ENCODE results near the gene CAMKMT.

The CAMKMT gene

GRCh38 chr2:44785433-44785832 is 423.7 kb downstream of the CAMKMT start:
- no peak overlapping the region for H3K4me3 ChIP-seq (ENCODE audit: low read depth, low read length)
- POLR2A ChIA-PET = no interaction called here
- TF ChIP-seq CTCF (IDR thresholded peaks at IDR 0.05; ENCODE audit: insufficient read depth, low read length, missing control alignments) = no peak
- DNase-seq (ENCODE audit: low read depth, low spot score) = no peak
- CTCF ChIA-PET = interaction anchor here (1.2 kb wide), 1 partner anchor 10 kb away, joined by 3 read pairs; no protein-coding TSS in a partner anchor

- POLR2A ChIA-PET = no interaction called here
- CTCF ChIA-PET = no interaction called here
- DNase-seq (ENCODE audit: low read depth, low spot score) = no peak
- TF ChIP-seq CTCF (IDR thresholded peaks at IDR 0.05; ENCODE audit: insufficient read depth, low read length, missing control alignments) = no peak
- H3K4me3 ChIP-seq (ENCODE audit: low read depth, low read length) = no peak overlapping the region
Observed at GRCh38 chr2:44786045-44786816, 424.5 kb downstream of the CAMKMT start.

- ChIA-PET POLR2A (no interaction called here), CTCF (no interaction called here)
- no peak overlapping the region for H3K4me3 ChIP-seq (ENCODE audit: low read depth, low read length)
- DNase-seq (ENCODE audit: low read depth, low spot score) = no peak
- no peak for TF ChIP-seq CTCF (IDR thresholded peaks at IDR 0.05; ENCODE audit: insufficient read depth, low read length, missing control alignments)
Observed at GRCh38 chr2:44786817-44787214, 425.1 kb downstream of the CAMKMT start.

- ChIA-PET CTCF (no interaction called here), POLR2A (no interaction called here)
- no peak for DNase-seq (ENCODE audit: low read depth, low spot score)
- no peak for TF ChIP-seq CTCF (IDR thresholded peaks at IDR 0.05; ENCODE audit: insufficient read depth, low read length, missing control alignments)
- H3K4me3 ChIP-seq (ENCODE audit: low read depth, low read length) = no peak overlapping the region
Observed at GRCh38 chr2:44787663-44788062, 425.9 kb downstream of the CAMKMT start.

GRCh38 chr2:44789446-44789845 is 427.7 kb downstream of the CAMKMT start:
- ChIA-PET POLR2A (no interaction called here), CTCF (interaction anchor here (2.0 kb wide), 1 partner anchor 310 kb away, joined by 4 read pairs; no protein-coding TSS in a partner anchor)
- H3K4me3 ChIP-seq (ENCODE audit: low read depth, low read length) = no peak overlapping the region
- no peak for DNase-seq (ENCODE audit: low read depth, low spot score)
- TF ChIP-seq CTCF (IDR thresholded peaks at IDR 0.05; ENCODE audit: insufficient read depth, low read length, missing control alignments) = no peak

- DNase-seq (ENCODE audit: low read depth, low spot score) = no peak
- no peak for TF ChIP-seq CTCF (IDR thresholded peaks at IDR 0.05; ENCODE audit: insufficient read depth, low read length, missing control alignments)
- H3K4me3 ChIP-seq (ENCODE audit: low read depth, low read length) = no peak overlapping the region
- ChIA-PET CTCF (interaction anchor here (2.0 kb wide), 1 partner anchor 311 kb away, joined by 4 read pairs; no protein-coding TSS in a partner anchor), POLR2A (no interaction called here)
Observed at GRCh38 chr2:44789971-44790721, 428.4 kb downstream of the CAMKMT start.

Data from AG04449 (cell line).